Smooth muscle cell (in vitro differentiated cells): ENCODE data around the gene CDC42EP5. TPM values are rescaled to one million over a fixed set of nuclear protein-coding genes. Genes with fewer than 3 reads are reported as not detected.
"Not testable (repeated sequence)": the region's sequence is repeated elsewhere in the genome, so short reads cannot be mapped to it uniquely, and the experiment has no call there.

Source experiments
- DNase-seq: peaks from one replicate; lab custom pipeline; 2025; ENCODE audit not compliant: unreplicated experiment; lab: John Stamatoyannopoulos, UW
- H2AFZ ChIP-seq: fragments of 200-600 bp; sonication (generic); 2 replicates; pipeline ENCODE4 v1.6.0; 2016; ENCODE audit warnings: antibody characterized with exemption, low read depth, mild to moderate bottlenecking
- H3F3A ChIP-seq: fragments of 200-600 bp; sonication (generic); 2 replicates; pipeline ENCODE4 v1.6.0; 2017; ENCODE audit warnings: antibody characterized with exemption, low read depth
- H3K27ac ChIP-seq: fragments of 200-600 bp; sonication (generic); 2 replicates; pipeline ENCODE4 v1.5.1; 2016; ENCODE audit warnings: low read depth, mild to moderate bottlenecking
- H3K27me3 ChIP-seq: fragments of 200-600 bp; sonication (generic); 2 replicates; pipeline ENCODE4 v1.6.1; 2016; ENCODE audit warnings: low read depth, mild to moderate bottlenecking
- H3K36me3 ChIP-seq: fragments of 200-600 bp; sonication (generic); 2 replicates; pipeline ENCODE4 v1.5.1; 2016; ENCODE audit warnings: low read depth
- H3K4me1 ChIP-seq: fragments of 200-600 bp; sonication (generic); 2 replicates; pipeline ENCODE4 v1.5.1; 2016; ENCODE audit warnings: low read depth
- H3K4me2 ChIP-seq: fragments of 200-600 bp; sonication (generic); 2 replicates; pipeline ENCODE4 v1.6.0; 2016; ENCODE audit warnings: mild to moderate bottlenecking
- H3K4me3 ChIP-seq: fragments of 200-600 bp; sonication (generic); 2 replicates; pipeline ENCODE4 v1.5.1; 2016; ENCODE audit warnings: mild to moderate bottlenecking
- H3K79me2 ChIP-seq: fragments of 200-600 bp; sonication (generic); 2 replicates; pipeline ENCODE4 v1.6.0; 2016; ENCODE audit warnings: low read depth, mild to moderate bottlenecking
- H3K9ac ChIP-seq: fragments of 200-600 bp; sonication (generic); 2 replicates; pipeline ENCODE4 v1.6.0; 2016; ENCODE audit warnings: low read depth
- H3K9me3 ChIP-seq: fragments of 200-600 bp; sonication (generic); replicated peaks from 2 replicates; pipeline ENCODE4 v1.5.1; 2016; ENCODE audit warnings: low read depth
- H4K20me1 ChIP-seq: fragments of 200-600 bp; sonication (generic); 2 replicates; pipeline ENCODE4 v1.6.0; 2016; ENCODE audit warnings: low read depth
- WGBS: methylation state at CpG from one replicate; pipeline ENCODE4 v1.1.7; 2016; ENCODE audit warnings: low lambda C conversion rate; 5-methylcytosine and 5-hydroxymethylcytosine counted together
- polyA plus RNA-seq: library from polyadenylated mRNA; unstranded; fragments of >200 nt; fragmentation: Nextera tagmentation; extraction: Ambion mirVana; gene quantifications from 2 replicates; pipeline ENCODE4 v1.2.1, GENCODE V29; 2016
- total RNA-seq: library from RNA; depleted of rRNA; stranded (reverse); fragments of >200 nt; gene quantifications from 2 replicates; pipeline ENCODE4 v1.2.3, GENCODE V29; 2014
- TF ChIP-seq, protein P1 (sequence below): fragments of 200-600 bp; sonication (generic); IDR thresholded peaks from 2 replicates; pipeline ENCODE4 v1.5.1; 2017; ENCODE audit warnings: borderline replicate concordance, mild to moderate bottlenecking, antibody characterized with exemption; ENCODE audit not compliant: insufficient read depth, poor library complexity, severe bottlenecking

The CDC42EP5 gene
- total and polyA plus RNA-seq, 2 experiments from 2014 or later: 33.6 to 99.8 TPM

DNA sequence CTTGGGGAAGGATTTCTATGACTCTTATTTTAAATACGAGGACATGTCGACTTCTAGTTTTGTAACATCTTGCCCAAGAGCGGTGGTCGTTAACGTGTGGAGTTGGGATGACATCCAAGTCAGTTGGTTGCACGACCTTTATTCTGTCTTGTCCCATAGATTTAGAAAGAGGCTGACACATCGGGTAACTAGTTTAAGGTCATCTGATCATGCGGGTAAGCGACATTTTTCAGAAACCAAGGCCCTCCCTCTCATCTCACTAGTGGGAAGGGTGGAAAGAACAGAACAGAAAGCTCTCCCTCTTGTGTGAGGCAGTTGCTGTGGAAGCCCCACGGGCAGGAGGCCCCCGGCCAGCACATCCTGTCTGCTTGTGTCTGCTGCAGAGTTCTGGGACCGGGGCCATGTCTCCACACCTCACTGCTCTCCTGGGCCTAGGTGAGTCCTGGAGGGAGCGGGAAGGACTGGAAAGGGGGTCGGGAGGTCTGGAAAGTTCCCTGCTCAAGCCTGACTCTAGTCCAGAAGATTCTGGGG lies 29.5 kb upstream of the CDC42EP5 start, which contains the start of gene LAIR2:
TSS of gene LAIR2 (plus strand) at position 314 of the 531 bp plus-strand sequence. CDS start at position 402, 88 bp downstream.
- Histone ChIP-seq H3K27me3 (no peaks in the 10 kb centered on the region), H3K9ac (no peak within 1 kb of the TSS), H3K36me3 (no peaks in the 10 kb centered on the region), H3K79me2 (no peaks in the 10 kb centered on the region), H3K4me3 (no peak within 1 kb of the TSS), H3K9me3 (no peaks in the 10 kb centered on the region), H4K20me1 (no peaks in the 10 kb centered on the region), H3K27ac (no peak within 1 kb of the TSS), H3K4me1 (no peaks in the 10 kb centered on the region), H3K4me2 (no peak within 1 kb of the TSS), H2AFZ (no peak within 1 kb of the TSS), H3F3A (no peaks in the 10 kb centered on the region)
- TF ChIP-seq, protein P1, sequence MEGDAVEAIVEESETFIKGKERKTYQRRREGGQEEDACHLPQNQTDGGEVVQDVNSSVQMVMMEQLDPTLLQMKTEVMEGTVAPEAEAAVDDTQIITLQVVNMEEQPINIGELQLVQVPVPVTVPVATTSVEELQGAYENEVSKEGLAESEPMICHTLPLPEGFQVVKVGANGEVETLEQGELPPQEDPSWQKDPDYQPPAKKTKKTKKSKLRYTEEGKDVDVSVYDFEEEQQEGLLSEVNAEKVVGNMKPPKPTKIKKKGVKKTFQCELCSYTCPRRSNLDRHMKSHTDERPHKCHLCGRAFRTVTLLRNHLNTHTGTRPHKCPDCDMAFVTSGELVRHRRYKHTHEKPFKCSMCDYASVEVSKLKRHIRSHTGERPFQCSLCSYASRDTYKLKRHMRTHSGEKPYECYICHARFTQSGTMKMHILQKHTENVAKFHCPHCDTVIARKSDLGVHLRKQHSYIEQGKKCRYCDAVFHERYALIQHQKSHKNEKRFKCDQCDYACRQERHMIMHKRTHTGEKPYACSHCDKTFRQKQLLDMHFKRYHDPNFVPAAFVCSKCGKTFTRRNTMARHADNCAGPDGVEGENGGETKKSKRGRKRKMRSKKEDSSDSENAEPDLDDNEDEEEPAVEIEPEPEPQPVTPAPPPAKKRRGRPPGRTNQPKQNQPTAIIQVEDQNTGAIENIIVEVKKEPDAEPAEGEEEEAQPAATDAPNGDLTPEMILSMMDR: no peak
- WGBS: 73% methylated on average over 14 of the region's 14 CpGs
- no peak for DNase-seq

- H3K4me2 ChIP-seq, H3K36me3 ChIP-seq, H3K27me3 ChIP-seq, H3K4me3 ChIP-seq, DNase-seq, H4K20me1 ChIP-seq, H3K27ac ChIP-seq, H3K4me1 ChIP-seq, H3F3A ChIP-seq, H3K79me2 ChIP-seq, H3K9ac ChIP-seq, H3K9me3 ChIP-seq, H2AFZ ChIP-seq: not testable (repeated sequence)
- WGBS: 67% methylated on average over 9 of the region's 9 CpGs
Observed at GRCh38 chr19:54498451-54498772, 25.3 kb upstream of the CDC42EP5 start.

DNA sequence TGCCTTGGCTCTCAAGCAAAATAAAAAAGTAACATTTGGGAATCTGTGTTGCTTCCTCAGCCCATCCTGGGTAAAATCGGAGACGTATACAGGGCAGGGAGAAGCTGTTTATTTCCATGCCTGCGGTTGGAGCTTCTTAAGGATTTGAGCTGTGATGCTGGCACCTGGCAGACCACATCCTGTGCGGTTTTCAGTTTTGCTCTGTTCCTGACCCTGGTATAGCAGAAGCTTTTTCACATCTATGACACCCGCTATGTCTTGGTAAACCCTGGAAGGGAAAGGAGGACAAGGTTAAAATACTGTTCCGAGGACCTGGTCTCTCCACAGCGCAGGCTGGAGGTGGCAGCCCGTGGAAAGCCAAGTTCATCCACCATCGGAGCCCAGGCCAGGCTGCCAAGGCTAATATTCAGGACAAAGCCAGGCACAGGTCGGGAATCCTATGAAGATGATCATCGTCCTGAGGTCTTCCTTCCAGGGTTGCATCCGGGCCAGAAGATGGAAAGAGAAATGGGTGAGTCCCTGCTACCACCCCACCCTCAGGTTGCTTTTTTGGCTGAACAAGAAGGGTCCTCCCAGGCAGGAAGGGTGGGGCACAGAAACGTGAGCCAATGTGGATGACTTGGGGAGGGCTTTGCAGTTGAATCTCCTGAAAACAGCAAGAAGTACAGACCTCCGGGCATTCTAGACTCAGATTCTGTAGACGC lies 24.8 kb upstream of the CDC42EP5 start:
- not testable (repeated sequence) for H3F3A ChIP-seq, H4K20me1 ChIP-seq

GRCh38 chr19:54495284-54495683 lies 22.2 kb upstream of the CDC42EP5 start:
- H3K4me1 ChIP-seq, H3K27ac ChIP-seq, H3K4me3 ChIP-seq, H3K4me2 ChIP-seq, H3F3A ChIP-seq, H4K20me1 ChIP-seq, H2AFZ ChIP-seq, H3K79me2 ChIP-seq, H3K9ac ChIP-seq, DNase-seq, H3K27me3 ChIP-seq, H3K9me3 ChIP-seq, H3K36me3 ChIP-seq: not testable (repeated sequence)
- WGBS: 73% methylated on average over 5 of the region's 5 CpGs

More for the DNA sequence above, 24.8 kb upstream of the CDC42EP5 start:
- H3K9me3 ChIP-seq, H3K9ac ChIP-seq, H3K4me1 ChIP-seq, H3K27me3 ChIP-seq, H3K4me2 ChIP-seq, H3K4me3 ChIP-seq, DNase-seq, H3K79me2 ChIP-seq, H3K36me3 ChIP-seq, H3K27ac ChIP-seq, H2AFZ ChIP-seq: not testable (repeated sequence)
- 70% methylated on average over 12 of the region's 15 CpGs for WGBS

- H3K27me3 ChIP-seq: no peaks in the 10 kb centered on the region
- no peaks in the 10 kb centered on the region for H3K4me1 ChIP-seq
- no peak overlapping the region for H3K27ac ChIP-seq
- TF ChIP-seq, protein P1: no peak
- H4K20me1 ChIP-seq: no peaks in the 10 kb centered on the region
- H3K9ac ChIP-seq: no peak overlapping the region
- no peaks in the 10 kb centered on the region for H3K79me2 ChIP-seq
- no peak for DNase-seq
- H3K36me3 ChIP-seq: no peaks in the 10 kb centered on the region
- H3K4me3 ChIP-seq: no peak overlapping the region
- no peak overlapping the region for H2AFZ ChIP-seq
- 66% methylated on average over 10 of the region's 10 CpGs for WGBS
- H3F3A ChIP-seq: no peaks in the 10 kb centered on the region
- H3K9me3 ChIP-seq: no peaks in the 10 kb centered on the region
- H3K4me2 ChIP-seq: no peak overlapping the region
Observed at GRCh38 chr19:54493967-54494585, 21.0 kb upstream of the CDC42EP5 start.

- WGBS: 85% methylated on average over 5 of the region's 5 CpGs
- DNase-seq, H3K9ac ChIP-seq: not testable (repeated sequence)
Observed at GRCh38 chr19:54493056-54493455, 20.0 kb upstream of the CDC42EP5 start.

More at GRCh38 chr19:54493056-54493455, 20.0 kb upstream of the CDC42EP5 start:
- H3K79me2 ChIP-seq, H4K20me1 ChIP-seq, H3K27ac ChIP-seq, H3K36me3 ChIP-seq, H3K4me2 ChIP-seq, H3K9me3 ChIP-seq, H3K4me1 ChIP-seq, H3K4me3 ChIP-seq, H2AFZ ChIP-seq, H3K27me3 ChIP-seq, H3F3A ChIP-seq: not testable (repeated sequence)
